Airway epithelial cell (primary cell): ENCODE measurements around the gene GJC3. TPM values are rescaled to one million over a fixed set of nuclear protein-coding genes. Genes with fewer than 3 reads are reported as not detected.

Experiments
- total RNA-seq: library from RNA; depleted of rRNA; stranded (reverse); fragments of >200 nt; gene quantifications from 2 replicates; pipeline ENCODE4 v1.2.3, GENCODE V29; 2015

The GJC3 gene
- not detected in 2 replicates for total RNA-seq

GRCh38 chr7:99928994-99929729 lies at the start of gene GJC3:
Gene GJC3, minus strand, starts transcription at chr7:99929620. Its CDS starts 0 bp downstream, at chr7:99929620.

GRCh38 chr7:99975782-99976521 lies 46.5 kb upstream of the GJC3 start, which contains the start of gene AZGP1:
Gene AZGP1, minus strand, starts transcription at chr7:99976031. Its CDS starts 11 bp downstream, at chr7:99976020.

GRCh38 chr7:99918959-99919813 lies 10.2 kb downstream of the GJC3 start, which contains the start of gene TRIM4:
Gene TRIM4, minus strand, starts transcription at chr7:99919530. Its CDS starts 129 bp downstream, at chr7:99919401.

GRCh38 chr7:99876933-99877332 lies 52.5 kb downstream of the GJC3 start, which contains the start of gene OR2AE1:
Gene OR2AE1, minus strand, starts transcription at chr7:99877033. Its CDS starts 0 bp downstream, at chr7:99877033.

Other genes with a start within 250 kb of the GJC3 start
- gene CYP3A5, start 249.6 kb downstream of the GJC3 start, total RNA-seq: 1.9 and 3.0 TPM in 2 replicates
- not detected in 2 replicates for gene CYP3A7, start 194.4 kb downstream of the GJC3 start, total RNA-seq
- 0.14 TPM in 1 of 2 replicates, not detected in the other for gene CYP3A4, start 145.4 kb downstream of the GJC3 start, total RNA-seq
- gene CYP3A43, start 101.6 kb downstream of the GJC3 start, total RNA-seq: not detected in 2 replicates
- gene OR2AE1, start 52.6 kb downstream of the GJC3 start, total RNA-seq: not detected in 2 replicates
- gene TRIM4, start 10.1 kb downstream of the GJC3 start, total RNA-seq: 16.1 and 16.9 TPM in 2 replicates
- 0.21 TPM in 1 of 2 replicates, not detected in the other for gene AZGP1, start 46.4 kb upstream of the GJC3 start, total RNA-seq
- 13.6 and 19.1 TPM in 2 replicates for gene ZKSCAN1, start 86.0 kb upstream of the GJC3 start, total RNA-seq
- 7.9 and 11.6 TPM in 2 replicates for gene ZSCAN21, start 120.2 kb upstream of the GJC3 start, total RNA-seq
- 11.8 and 17.4 TPM in 2 replicates for gene ZNF3, start 152.1 kb upstream of the GJC3 start, total RNA-seq
- 46.7 and 56.3 TPM in 2 replicates for gene COPS6, start 159.3 kb upstream of the GJC3 start, total RNA-seq
- gene MCM7, start 171.8 kb upstream of the GJC3 start, total RNA-seq: 121 and 137 TPM in 2 replicates
- 16.7 and 19.3 TPM in 2 replicates for gene AP4M1, start 172.0 kb upstream of the GJC3 start, total RNA-seq
- gene TAF6, start 189.7 kb upstream of the GJC3 start, total RNA-seq: 35.9 and 36.7 TPM in 2 replicates
- 4.8 and 7.4 TPM in 2 replicates for gene CNPY4, start 190.0 kb upstream of the GJC3 start, total RNA-seq
- gene MBLAC1, start 197.3 kb upstream of the GJC3 start, total RNA-seq: 2.1 and 2.6 TPM in 2 replicates
- 201 and 230 TPM in 2 replicates for gene LAMTOR4, start 219.3 kb upstream of the GJC3 start, total RNA-seq
- gene TRAPPC14, start 229.1 kb upstream of the GJC3 start, total RNA-seq: 12.1 and 14.2 TPM in 2 replicates
- 2.4 and 2.7 TPM in 2 replicates for gene GAL3ST4, start 239.0 kb upstream of the GJC3 start, total RNA-seq
- gene GPC2, start 247.8 kb upstream of the GJC3 start, total RNA-seq: 1.9 and 2.5 TPM in 2 replicates
- gene STAG3, start 248.3 kb upstream of the GJC3 start, total RNA-seq: 0.07 and 0.14 TPM in 2 replicates